CD14-positive monocyte (primary cell): ENCODE results near the gene KDM4C. TPM values are rescaled to one million over a fixed set of nuclear protein-coding genes. Genes with fewer than 3 reads are reported as not detected.
A peak's percentile ranks its signal among the peaks of the same experiment; 100 is the strongest.

Source experiments
- DNase-seq, 3 donors: peaks; one replicate each; pipeline ENCODE4 v3.0.0-alpha.2; 2011 to 2022
- H2AFZ ChIP-seq: 2 replicates; pipeline ENCODE4 v1.6.0; 2012; ENCODE audit warnings: mild to moderate bottlenecking, low read depth, low read length, inconsistent platforms; ENCODE audit not compliant: insufficient read depth, poor library complexity, severe bottlenecking
- H3K27ac ChIP-seq, 2 donors: 1 replicate in 1 of 2; 2 replicates in 1 of 2; pipeline ENCODE4 v1.5.1; 2012 to 2013; ENCODE audit warnings: low read length in 2 of 2, control low read depth in 1 of 2, inconsistent platforms in 1 of 2, low read depth in 1 of 2, mild to moderate bottlenecking in 1 of 2
- H3K27me3 ChIP-seq, 2 donors: one replicate each; pipeline versions ENCODE4 v1.6.0 to v1.6.1; 2011 to 2013; ENCODE audit warnings: low read length in 2 of 2; ENCODE audit not compliant: control insufficient read depth in 2 of 2, insufficient read depth in 2 of 2
- H3K36me3 ChIP-seq, 2 donors: replicated peaks in 1 of 2; 1 replicate in 1 of 2; 2 replicates in 1 of 2; pipeline versions ENCODE4 v1.5.1 to v1.6.1; 2012 to 2013; ENCODE audit warnings: low read length in 2 of 2, control low read depth in 1 of 2, inconsistent platforms in 1 of 2, mild to moderate bottlenecking in 1 of 2; ENCODE audit not compliant: insufficient read depth in 2 of 2, control insufficient read depth in 1 of 2
- H3K4me1 ChIP-seq, 2 donors: 1 replicate in 1 of 2; 2 replicates in 1 of 2; pipeline versions ENCODE4 v1.5.1 to v1.6.1; 2012 to 2013; ENCODE audit warnings: low read length in 2 of 2, control low read depth in 1 of 2, inconsistent platforms in 1 of 2, mild to moderate bottlenecking in 1 of 2, moderate library complexity in 1 of 2; ENCODE audit not compliant: insufficient read depth in 2 of 2, control insufficient read depth in 1 of 2
- H3K4me2 ChIP-seq: replicated peaks from 2 replicates; pipeline ENCODE3; 2012; ENCODE audit warnings: low read length, moderate library complexity, mild to moderate bottlenecking; ENCODE audit not compliant: poor library complexity, severe bottlenecking; ENCODE audit errors: extremely low read depth
- H3K4me3 ChIP-seq, 3 experiments: fragments of 200-600 bp in 1 of 3; sonication (generic) in 1 of 3; replicated peaks in 1 of 3; 1 replicate in 2 of 3; 2 replicates in 1 of 3; pipeline ENCODE4 v1.5.1; 2011 to 2013; ENCODE audit warnings: low read length in 3 of 3, mild to moderate bottlenecking in 3 of 3, control low read depth in 2 of 3, low read depth in 2 of 3, inconsistent platforms in 1 of 3, moderate library complexity in 1 of 3
- H3K79me2 ChIP-seq: 2 replicates; pipeline ENCODE4 v1.6.0; 2012; ENCODE audit warnings: mild to moderate bottlenecking, control low read depth, inconsistent platforms, low read length, moderate library complexity; ENCODE audit not compliant: insufficient read depth
- H3K9ac ChIP-seq: 2 replicates; pipeline ENCODE4 v1.6.0; 2017; ENCODE audit warnings: low read length, mild to moderate bottlenecking; ENCODE audit not compliant: insufficient read depth, poor library complexity, severe bottlenecking
- H3K9me3 ChIP-seq, 2 donors: replicated peaks in 1 of 2; 1 replicate in 1 of 2; 2 replicates in 1 of 2; pipeline versions ENCODE4 v1.5.1 to v1.6.1; 2012 to 2013; ENCODE audit warnings: low read length in 2 of 2, control low read depth in 1 of 2; ENCODE audit not compliant: control insufficient read depth in 1 of 2, insufficient read depth in 1 of 2
- H4K20me1 ChIP-seq: 2 replicates; pipeline ENCODE4 v1.6.0; 2012; ENCODE audit warnings: mild to moderate bottlenecking, low read length, control low read depth, moderate library complexity; ENCODE audit not compliant: insufficient read depth
- H3K27ac Mint-ChIP-seq, 7 donors: one replicate each; pipeline ENCODE4 v1.8.0; 2020; ENCODE audit warnings: mild to moderate bottlenecking in 7 of 7, mixed read lengths in 7 of 7, moderate library complexity in 6 of 7, inconsistent platforms in 2 of 7
- H3K27me3 Mint-ChIP-seq, 3 donors: one replicate each; pipeline ENCODE4 v1.8.0; 2021 to 2022; ENCODE audit warnings: low read depth in 3 of 3, mild to moderate bottlenecking in 3 of 3, mixed read lengths in 3 of 3, moderate library complexity in 3 of 3, inconsistent platforms in 1 of 3
- H3K36me3 Mint-ChIP-seq, 2 donors: one replicate each; pipeline ENCODE4 v1.8.0; 2020; ENCODE audit warnings: mixed read lengths in 2 of 2, inconsistent platforms in 1 of 2, mild to moderate bottlenecking in 1 of 2
- H3K4me1 Mint-ChIP-seq: one replicate; pipeline ENCODE4 v1.8.0; 2020; ENCODE audit warnings: mild to moderate bottlenecking, mixed read lengths
- H3K4me3 Mint-ChIP-seq, 2 donors: one replicate each; pipeline ENCODE4 v1.8.0; 2020; ENCODE audit warnings: mild to moderate bottlenecking in 2 of 2, mixed read lengths in 2 of 2, moderate library complexity in 1 of 2
- H3K9me3 Mint-ChIP-seq, 7 donors: one replicate each; pipeline ENCODE4 v1.8.0; 2020 to 2022; ENCODE audit warnings: mixed read lengths in 7 of 7, mild to moderate bottlenecking in 6 of 7, moderate library complexity in 6 of 7, inconsistent platforms in 2 of 7
- WGBS: methylation state at CpG from one replicate; pipeline ENCODE4 v1.1.5; 2013; ENCODE audit warnings: missing lambda C conversion rate; ENCODE audit not compliant: insufficient coverage; 5-methylcytosine and 5-hydroxymethylcytosine counted together
- intact Hi-C, 2 donors: fragments of 100-400 bp; cut with micrococcal nuclease; formaldehyde crosslinking; loops; one replicate each; pipeline versions ENCODE4 v1.15.0 to v1.15.1; 2023
- polyA plus RNA-seq, 3 donors: library from polyadenylated mRNA; depleted of rRNA in 1 of 3; unstranded in 2 of 3; stranded (reverse) in 1 of 3; fragments of 300-500 nt in 2 of 3; fragments of >200 nt in 1 of 3; fragmentation: Illumina TruSeq in 2 of 3; gene quantifications; 1 replicate in 2 of 3; 2 replicates in 1 of 3; pipeline ENCODE4 v1.2.3, GENCODE V29; 2012 to 2021
- TF ChIP-seq, protein P1 (sequence below): fragments of 200-600 bp; IDR thresholded peaks from one replicate; pipeline ENCODE4 v1.8.0; 2022; ENCODE audit warnings: antibody characterized with exemption, mild to moderate bottlenecking

Gene KDM4C
- polyA plus RNA-seq, 3 donors: 15.2 to 36.2 (median 17.1) TPM

DNA sequence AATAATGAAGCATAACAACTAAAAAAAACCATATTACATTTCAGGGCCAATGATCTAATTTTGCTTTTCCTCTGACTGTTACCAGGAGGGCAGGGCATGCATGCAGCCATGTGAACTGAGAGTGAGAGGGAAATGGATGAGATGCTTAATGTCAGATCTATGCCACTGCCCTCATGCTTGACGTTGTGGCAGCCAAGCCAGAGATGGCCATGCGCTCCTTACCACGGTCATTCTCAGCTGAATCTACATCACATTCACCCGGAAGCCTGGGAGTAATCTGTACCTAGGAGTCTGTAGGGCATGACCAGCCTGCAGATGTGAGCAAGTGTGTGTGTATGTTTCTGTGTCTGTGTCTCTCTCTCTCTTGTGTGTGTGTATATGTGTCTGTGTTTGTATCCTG is 183.7 kb downstream of the KDM4C start:
- Mint-ChIP-seq H3K4me1 (peaks cover 54% of the 10 kb centered on the region), H3K27ac (peak overlapping the region in 1 of 7 donors; percentile 28), H3K36me3 (peaks cover 16 to 29% of the 10 kb centered on the region in 2 donors), H3K9me3 (peaks cover 0 to 2% (median 0%) of the 10 kb centered on the region in 7 donors), H3K4me3 (no peak overlapping the region), H3K27me3 (no peaks in the 10 kb centered on the region)
- no peak overlapping the region for H3K4me3 ChIP-seq
- intact Hi-C loops: no loop called here
- H4K20me1 ChIP-seq: peaks cover 20% of the 10 kb centered on the region
- H3K27ac ChIP-seq: no peak overlapping the region
- no peak overlapping the region for H2AFZ ChIP-seq
- no peaks in the 10 kb centered on the region for H3K9me3 ChIP-seq
- no CpG with 5 or more reads among the region's 4 CpGs for WGBS
- TF ChIP-seq, protein P1, sequence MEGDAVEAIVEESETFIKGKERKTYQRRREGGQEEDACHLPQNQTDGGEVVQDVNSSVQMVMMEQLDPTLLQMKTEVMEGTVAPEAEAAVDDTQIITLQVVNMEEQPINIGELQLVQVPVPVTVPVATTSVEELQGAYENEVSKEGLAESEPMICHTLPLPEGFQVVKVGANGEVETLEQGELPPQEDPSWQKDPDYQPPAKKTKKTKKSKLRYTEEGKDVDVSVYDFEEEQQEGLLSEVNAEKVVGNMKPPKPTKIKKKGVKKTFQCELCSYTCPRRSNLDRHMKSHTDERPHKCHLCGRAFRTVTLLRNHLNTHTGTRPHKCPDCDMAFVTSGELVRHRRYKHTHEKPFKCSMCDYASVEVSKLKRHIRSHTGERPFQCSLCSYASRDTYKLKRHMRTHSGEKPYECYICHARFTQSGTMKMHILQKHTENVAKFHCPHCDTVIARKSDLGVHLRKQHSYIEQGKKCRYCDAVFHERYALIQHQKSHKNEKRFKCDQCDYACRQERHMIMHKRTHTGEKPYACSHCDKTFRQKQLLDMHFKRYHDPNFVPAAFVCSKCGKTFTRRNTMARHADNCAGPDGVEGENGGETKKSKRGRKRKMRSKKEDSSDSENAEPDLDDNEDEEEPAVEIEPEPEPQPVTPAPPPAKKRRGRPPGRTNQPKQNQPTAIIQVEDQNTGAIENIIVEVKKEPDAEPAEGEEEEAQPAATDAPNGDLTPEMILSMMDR: no peak
- no peak overlapping the region for H3K9ac ChIP-seq
- H3K4me2 ChIP-seq: no peak overlapping the region
- no peaks in the 10 kb centered on the region for H3K27me3 ChIP-seq
- no peaks in the 10 kb centered on the region for H3K79me2 ChIP-seq
- peaks cover 3 to 5% of the 10 kb centered on the region in 2 donors for H3K4me1 ChIP-seq
- DNase-seq: no peak
- peaks cover 0 to 8% of the 10 kb centered on the region in 2 donors for H3K36me3 ChIP-seq

GRCh38 chr9:6942406-6942805 is 184.6 kb downstream of the KDM4C start:
- Histone ChIP-seq H3K27me3 (no peaks in the 10 kb centered on the region), H3K9ac (no peak overlapping the region), H3K36me3 (peaks cover 0 to 8% of the 10 kb centered on the region in 2 donors), H3K79me2 (no peaks in the 10 kb centered on the region), H3K9me3 (no peaks in the 10 kb centered on the region), H2AFZ (no peak overlapping the region), H3K4me2 (no peak overlapping the region), H3K4me3 (no peak overlapping the region), H3K27ac (no peak overlapping the region), H4K20me1 (peaks cover 20% of the 10 kb centered on the region), H3K4me1 (peaks cover 3 to 5% of the 10 kb centered on the region in 2 donors)
- H3K9me3 Mint-ChIP-seq: peaks cover 0 to 2% (median 0%) of the 10 kb centered on the region in 7 donors
- DNase-seq: no peak
- 31% methylated on average over 3 of the region's 4 CpGs for WGBS
- H3K36me3 Mint-ChIP-seq: peaks cover 16 to 29% of the 10 kb centered on the region in 2 donors
- TF ChIP-seq, protein P1: no peak
- peak overlapping the region in 3 of 7 donors; percentile 1 to 67 (median 56) for H3K27ac Mint-ChIP-seq
- peaks cover 54% of the 10 kb centered on the region for H3K4me1 Mint-ChIP-seq
- intact Hi-C loops: no loop called here
- no peak overlapping the region for H3K4me3 Mint-ChIP-seq
- no peaks in the 10 kb centered on the region for H3K27me3 Mint-ChIP-seq
